GM23338 (cell line): Measurements from ENCODE around the gene SCFD2. TPM values are rescaled to one million over a fixed set of nuclear protein-coding genes. Genes with fewer than 3 reads are reported as not detected.

Source experiments
- ATAC-seq: fragments of 200-7000 bp; cut with Tn5 transposase; 3 replicates; pipeline ENCODE4 v1.9.1; 2020
- DNase-seq: peaks from one replicate; pipeline ENCODE4 v3.0.0-alpha.2; 2015; ENCODE audit warnings: low spot score
- H2AFZ ChIP-seq: fragments of 200-600 bp; sonication (generic); 2 replicates; pipeline ENCODE4 v1.8.0; 2016; ENCODE audit warnings: antibody characterized with exemption, mild to moderate bottlenecking, moderate library complexity
- H3F3A ChIP-seq: fragments of 200-600 bp; sonication (generic); replicated peaks from 2 replicates; pipeline ENCODE4 v1.8.0; 2017; ENCODE audit warnings: antibody characterized with exemption, mixed run types, low read depth
- H3K27ac ChIP-seq: fragments of 200-600 bp; sonication (generic); 2 replicates; pipeline ENCODE4 v1.6.1; 2016; ENCODE audit warnings: low read depth
- H3K27me3 ChIP-seq: fragments of 200-600 bp; sonication (generic); 2 replicates; pipeline ENCODE4 v1.8.0; 2016; ENCODE audit warnings: mild to moderate bottlenecking, mixed run types, moderate library complexity; ENCODE audit not compliant: insufficient read depth
- H3K36me3 ChIP-seq: fragments of 200-600 bp; sonication (generic); 2 replicates; pipeline ENCODE4 v1.8.0; 2016; ENCODE audit warnings: mild to moderate bottlenecking; ENCODE audit not compliant: insufficient read depth
- H3K4me1 ChIP-seq: fragments of 200-600 bp; sonication (generic); 2 replicates; pipeline ENCODE4 v1.8.0; 2016; ENCODE audit warnings: mild to moderate bottlenecking, moderate library complexity; ENCODE audit not compliant: insufficient read depth
- H3K4me2 ChIP-seq: fragments of 200-600 bp; sonication (generic); 2 replicates; pipeline ENCODE4 v1.7.1; 2017; ENCODE audit warnings: mixed run types
- H3K4me3 ChIP-seq: fragments of 200-600 bp; sonication (generic); 2 replicates; pipeline ENCODE4 v1.6.1; 2016; ENCODE audit warnings: mixed run types
- H3K79me2 ChIP-seq: fragments of 200-600 bp; sonication (generic); replicated peaks from 2 replicates; pipeline ENCODE4 v1.8.0; 2017; ENCODE audit warnings: mild to moderate bottlenecking; ENCODE audit not compliant: insufficient read depth
- H3K9me2 ChIP-seq: fragments of 200-600 bp; sonication (generic); 2 replicates; pipeline ENCODE4 v1.8.0; 2017; ENCODE audit not compliant: insufficient read depth
- H4K20me1 ChIP-seq: fragments of 200-600 bp; sonication (generic); replicated peaks from 2 replicates; pipeline ENCODE4 v1.8.0; 2017; ENCODE audit warnings: mild to moderate bottlenecking; ENCODE audit not compliant: insufficient read depth
- H3K27ac Mint-ChIP-seq: 2 replicates; pipeline ENCODE4 v1.8.0; 2020; ENCODE audit warnings: inconsistent platforms, mild to moderate bottlenecking, moderate library complexity, mixed read lengths
- H3K27me3 Mint-ChIP-seq: 3 replicates; pipeline ENCODE4 v1.8.0; 2022; ENCODE audit warnings: low read depth, mild to moderate bottlenecking, moderate library complexity, mixed read lengths, inconsistent platforms; ENCODE audit not compliant: insufficient read depth, poor library complexity
- H3K36me3 Mint-ChIP-seq: 3 replicates; pipeline ENCODE4 v1.8.0; 2021; ENCODE audit warnings: low read depth, mild to moderate bottlenecking, inconsistent platforms, moderate library complexity, mixed read lengths
- H3K4me1 Mint-ChIP-seq: 3 replicates; pipeline ENCODE4 v1.8.0; 2020; ENCODE audit warnings: mild to moderate bottlenecking, inconsistent platforms, mixed read lengths
- H3K4me3 Mint-ChIP-seq: 3 replicates; pipeline ENCODE4 v1.8.0; 2021; ENCODE audit warnings: moderate library complexity, mild to moderate bottlenecking, inconsistent platforms, mixed read lengths
- H3K9me3 Mint-ChIP-seq: 3 replicates; pipeline ENCODE4 v1.8.0; 2020; ENCODE audit warnings: moderate library complexity, mild to moderate bottlenecking, inconsistent platforms, mixed read lengths
- CREB1 ChIP-seq: fragments of 250-450 bp; sonication (Bioruptor Pico); IDR thresholded peaks from 2 replicates; pipeline ENCODE4 v1.5.0; 2020; ENCODE audit warnings: low read depth, mild to moderate bottlenecking, moderate library complexity
- JUNB ChIP-seq: IDR thresholded peaks from one replicate; pipeline ENCODE4 v1.6.1; 2016; ENCODE audit warnings: antibody characterized with exemption; ENCODE audit not compliant: unreplicated experiment
- REST ChIP-seq: IDR thresholded peaks from one replicate; pipeline ENCODE4 v1.6.1; 2018; ENCODE audit warnings: antibody characterized with exemption; ENCODE audit not compliant: unreplicated experiment
- STAT1 ChIP-seq: IDR thresholded peaks from one replicate; pipeline ENCODE4 v1.6.1; 2016; ENCODE audit warnings: antibody characterized with exemption; ENCODE audit not compliant: unreplicated experiment
- ZNF114 ChIP-seq: fragments of 250-450 bp; sonication (Bioruptor Pico); IDR thresholded peaks from 2 replicates; pipeline ENCODE4 v1.5.0; 2020; ENCODE audit warnings: mild to moderate bottlenecking, moderate library complexity
- polyA plus RNA-seq: library from polyadenylated mRNA; unstranded; fragments of >200 nt; fragmentation: Nextera tagmentation; extraction: Ambion mirVana; gene quantifications from 2 replicates; pipeline ENCODE4 v1.2.1, GENCODE V29; 2016
- total RNA-seq: library from RNA; depleted of rRNA; stranded (reverse); fragments of >200 nt; shearing (Covaris generic); gene quantifications from 2 replicates; pipeline ENCODE4 v1.2.3, GENCODE V29; 2014
- TF ChIP-seq, protein P1 (sequence below): fragments of 250-450 bp; sonication (Bioruptor Pico); IDR thresholded peaks from 2 replicates; pipeline ENCODE4 v1.5.0; 2020; ENCODE audit warnings: mild to moderate bottlenecking, moderate library complexity

Gene SCFD2
- total and polyA plus RNA-seq, 2 experiments from 2014 or later, result 5.7 to 17.5 TPM

DNA sequence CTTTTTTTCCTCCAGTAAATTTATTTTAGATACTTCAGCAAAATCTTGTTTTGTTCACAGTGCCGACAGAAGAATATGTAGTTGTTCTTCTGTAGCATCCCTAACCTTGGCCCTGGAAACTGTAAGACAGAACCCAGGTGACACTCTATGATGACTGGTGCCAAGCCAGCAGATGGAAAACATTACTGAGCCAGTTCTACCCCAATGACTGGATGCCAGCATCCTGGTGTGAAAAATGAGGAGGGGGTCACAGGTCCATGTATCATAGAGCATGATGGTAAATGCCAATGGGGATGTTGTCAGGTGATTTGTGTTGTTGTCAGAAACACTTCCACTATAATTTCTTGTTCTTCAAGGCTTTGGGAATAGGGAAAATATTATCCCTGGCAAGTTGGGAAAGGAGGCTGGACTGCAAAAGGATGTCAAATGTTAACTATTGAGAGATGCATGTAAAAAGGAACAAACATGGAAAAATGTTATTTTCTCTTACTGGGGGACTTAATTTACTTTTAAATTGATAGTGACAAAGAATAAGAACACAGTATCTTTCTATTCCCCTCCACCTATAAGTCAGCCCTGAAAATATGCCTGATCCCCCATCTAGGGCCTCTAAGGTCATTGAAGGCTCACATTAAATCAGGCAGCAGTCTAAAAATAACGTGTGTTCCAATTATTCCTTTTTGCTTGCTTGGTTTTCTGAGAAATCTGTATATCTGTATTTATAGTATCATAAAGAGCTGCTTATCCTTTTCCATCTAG lies 343.9 kb downstream of the SCFD2 start:
- Mint-ChIP-seq H3K36me3 (no peaks in the 10 kb centered on the region), H3K4me1 (peaks cover 10% of the 10 kb centered on the region), H3K27me3 (no peaks in the 10 kb centered on the region), H3K4me3 (no peak overlapping the region), H3K9me3 (no peaks in the 10 kb centered on the region), H3K27ac (no peak overlapping the region)
- Histone ChIP-seq H3K4me1 (no peaks in the 10 kb centered on the region), H3K4me2 (no peak overlapping the region), H3K27ac (no peak overlapping the region), H3F3A (no peaks in the 10 kb centered on the region), H3K27me3 (no peaks in the 10 kb centered on the region), H3K79me2 (no peaks in the 10 kb centered on the region), H3K36me3 (no peaks in the 10 kb centered on the region), H2AFZ (no peak overlapping the region), H3K9me2 (no peaks in the 10 kb centered on the region), H4K20me1 (no peaks in the 10 kb centered on the region), H3K4me3 (no peak overlapping the region)
- DNase-seq (no peak), ATAC-seq (no peak)
- TF ChIP-seq ZNF114, result no peak
- TF ChIP-seq CREB1 (CRISPR knock-in tag), result no peak
- TF ChIP-seq JUNB, result no peak
- no peak for TF ChIP-seq REST
- no peak for TF ChIP-seq STAT1
- TF ChIP-seq, protein P1, sequence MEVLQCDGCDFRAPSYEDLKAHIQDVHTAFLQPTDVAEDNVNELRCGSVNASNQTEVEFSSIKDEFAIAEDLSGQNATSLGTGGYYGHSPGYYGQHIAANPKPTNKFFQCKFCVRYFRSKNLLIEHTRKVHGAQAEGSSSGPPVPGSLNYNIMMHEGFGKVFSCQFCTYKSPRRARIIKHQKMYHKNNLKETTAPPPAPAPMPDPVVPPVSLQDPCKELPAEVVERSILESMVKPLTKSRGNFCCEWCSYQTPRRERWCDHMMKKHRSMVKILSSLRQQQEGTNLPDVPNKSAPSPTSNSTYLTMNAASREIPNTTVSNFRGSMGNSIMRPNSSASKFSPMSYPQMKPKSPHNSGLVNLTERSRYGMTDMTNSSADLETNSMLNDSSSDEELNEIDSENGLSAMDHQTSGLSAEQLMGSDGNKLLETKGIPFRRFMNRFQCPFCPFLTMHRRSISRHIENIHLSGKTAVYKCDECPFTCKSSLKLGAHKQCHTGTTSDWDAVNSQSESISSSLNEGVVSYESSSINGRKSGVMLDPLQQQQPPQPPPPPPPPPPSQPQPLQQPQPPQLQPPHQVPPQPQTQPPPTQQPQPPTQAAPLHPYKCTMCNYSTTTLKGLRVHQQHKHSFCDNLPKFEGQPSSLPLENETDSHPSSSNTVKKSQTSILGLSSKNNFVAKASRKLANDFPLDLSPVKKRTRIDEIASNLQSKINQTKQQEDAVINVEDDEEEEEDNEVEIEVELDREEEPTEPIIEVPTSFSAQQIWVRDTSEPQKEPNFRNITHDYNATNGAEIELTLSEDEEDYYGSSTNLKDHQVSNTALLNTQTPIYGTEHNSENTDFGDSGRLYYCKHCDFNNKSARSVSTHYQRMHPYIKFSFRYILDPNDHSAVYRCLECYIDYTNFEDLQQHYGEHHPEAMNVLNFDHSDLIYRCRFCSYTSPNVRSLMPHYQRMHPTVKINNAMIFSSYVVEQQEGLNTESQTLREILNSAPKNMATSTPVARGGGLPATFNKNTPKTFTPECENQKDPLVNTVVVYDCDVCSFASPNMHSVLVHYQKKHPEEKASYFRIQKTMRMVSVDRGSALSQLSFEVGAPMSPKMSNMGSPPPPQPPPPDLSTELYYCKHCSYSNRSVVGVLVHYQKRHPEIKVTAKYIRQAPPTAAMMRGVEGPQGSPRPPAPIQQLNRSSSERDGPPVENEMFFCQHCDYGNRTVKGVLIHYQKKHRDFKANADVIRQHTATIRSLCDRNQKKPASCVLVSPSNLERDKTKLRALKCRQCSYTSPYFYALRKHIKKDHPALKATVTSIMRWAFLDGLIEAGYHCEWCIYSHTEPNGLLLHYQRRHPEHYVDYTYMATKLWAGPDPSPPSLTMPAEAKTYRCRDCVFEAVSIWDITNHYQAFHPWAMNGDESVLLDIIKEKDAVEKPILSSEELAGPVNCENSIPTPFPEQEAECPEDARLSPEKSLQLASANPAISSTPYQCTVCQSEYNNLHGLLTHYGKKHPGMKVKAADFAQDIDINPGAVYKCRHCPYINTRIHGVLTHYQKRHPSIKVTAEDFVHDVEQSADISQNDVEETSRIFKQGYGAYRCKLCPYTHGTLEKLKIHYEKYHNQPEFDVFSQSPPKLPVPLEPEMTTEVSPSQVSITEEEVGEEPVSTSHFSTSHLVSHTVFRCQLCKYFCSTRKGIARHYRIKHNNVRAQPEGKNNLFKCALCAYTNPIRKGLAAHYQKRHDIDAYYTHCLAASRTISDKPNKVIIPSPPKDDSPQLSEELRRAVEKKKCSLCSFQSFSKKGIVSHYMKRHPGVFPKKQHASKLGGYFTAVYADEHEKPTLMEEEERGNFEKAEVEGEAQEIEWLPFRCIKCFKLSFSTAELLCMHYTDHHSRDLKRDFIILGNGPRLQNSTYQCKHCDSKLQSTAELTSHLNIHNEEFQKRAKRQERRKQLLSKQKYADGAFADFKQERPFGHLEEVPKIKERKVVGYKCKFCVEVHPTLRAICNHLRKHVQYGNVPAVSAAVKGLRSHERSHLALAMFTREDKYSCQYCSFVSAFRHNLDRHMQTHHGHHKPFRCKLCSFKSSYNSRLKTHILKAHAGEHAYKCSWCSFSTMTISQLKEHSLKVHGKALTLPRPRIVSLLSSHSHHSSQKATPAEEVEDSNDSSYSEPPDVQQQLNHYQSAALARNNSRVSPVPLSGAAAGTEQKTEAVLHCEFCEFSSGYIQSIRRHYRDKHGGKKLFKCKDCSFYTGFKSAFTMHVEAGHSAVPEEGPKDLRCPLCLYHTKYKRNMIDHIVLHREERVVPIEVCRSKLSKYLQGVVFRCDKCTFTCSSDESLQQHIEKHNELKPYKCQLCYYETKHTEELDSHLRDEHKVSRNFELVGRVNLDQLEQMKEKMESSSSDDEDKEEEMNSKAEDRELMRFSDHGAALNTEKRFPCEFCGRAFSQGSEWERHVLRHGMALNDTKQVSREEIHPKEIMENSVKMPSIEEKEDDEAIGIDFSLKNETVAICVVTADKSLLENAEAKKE, result no peak
